ENCODE data around the gene SNX13. TPM values are rescaled to one million over a fixed set of nuclear protein-coding genes. Genes with fewer than 3 reads are reported as not detected.
"Not testable (repeated sequence)": the region's sequence is repeated elsewhere in the genome, so short reads cannot be mapped to it uniquely, and the experiment has no call there.

The SNX13 gene
- total and polyA plus RNA-seq, 8 donors = 36.1 to 51.4 (median 43.2) TPM

GRCh38 chr7:17910377-17910776, 29.9 kb downstream of the SNX13 start:
- DNase-seq (no peak), ATAC-seq (no peak)
- Histone ChIP-seq H3K36me3 (no peaks in the 10 kb centered on the region), H3K27ac (no peak overlapping the region), H3K4me3 (no peak overlapping the region), H3K4me1 (no peaks in the 10 kb centered on the region), H3K27me3 (no peaks in the 10 kb centered on the region), H3K9me3 (no peaks in the 10 kb centered on the region)
- intact Hi-C loops (cut with DNase I) = no loop called here
- no peak for TF ChIP-seq CTCF (IDR thresholded peaks at IDR 0.05)

DNA sequence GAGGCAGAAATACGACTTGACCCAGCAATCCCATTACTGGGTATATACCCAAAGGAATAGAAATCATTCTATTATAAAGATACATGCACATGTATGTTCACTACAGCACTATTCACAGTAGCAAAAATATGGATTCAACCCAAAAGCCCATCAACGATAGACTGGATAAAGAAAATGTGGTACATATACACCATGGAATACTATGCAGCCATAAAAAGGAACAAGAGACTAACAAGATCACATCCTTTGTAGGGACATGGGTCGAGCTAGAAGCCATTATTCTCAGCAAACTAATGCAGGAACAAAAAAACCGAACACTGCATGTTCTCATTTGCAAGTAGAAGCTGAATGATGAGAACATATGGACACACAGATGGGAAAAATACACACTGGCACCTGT, 31.0 kb downstream of the SNX13 start:
- H3K36me3 ChIP-seq; H3K9me3 ChIP-seq; H3K27ac ChIP-seq; H3K4me1 ChIP-seq; ATAC-seq; intact Hi-C loops (cut with DNase I); DNase-seq; H3K4me3 ChIP-seq; H3K27me3 ChIP-seq: not testable (repeated sequence)

DNA sequence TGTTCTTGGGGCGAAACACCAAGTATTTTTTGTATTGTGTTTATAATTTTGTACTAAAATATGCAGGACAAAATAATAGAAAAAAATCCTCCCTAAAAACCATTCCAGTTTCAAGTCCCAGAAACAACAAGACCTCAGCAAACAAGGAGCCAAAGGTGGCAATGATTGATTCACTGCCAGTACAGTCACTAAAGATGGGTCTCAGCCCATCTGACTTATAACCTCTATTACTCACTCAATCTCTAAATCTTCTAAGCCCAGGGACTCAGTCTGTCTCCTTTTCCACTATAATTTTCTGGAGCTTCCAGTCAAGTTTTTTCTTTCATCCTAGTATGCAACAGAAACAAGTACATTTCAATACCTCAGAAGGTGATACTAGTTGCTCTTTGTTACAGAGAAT, 33.3 kb downstream of the SNX13 start:
- TF ChIP-seq CTCF (IDR thresholded peaks at IDR 0.05) = no peak
- ATAC-seq (no peak), DNase-seq (no peak)
- Histone ChIP-seq H3K36me3 (no peaks in the 10 kb centered on the region), H3K4me3 (no peak overlapping the region), H3K4me1 (no peaks in the 10 kb centered on the region), H3K27ac (no peak overlapping the region), H3K27me3 (no peaks in the 10 kb centered on the region), H3K9me3 (no peaks in the 10 kb centered on the region)
- intact Hi-C loops (cut with DNase I) = no loop called here

- no peak for ATAC-seq
- intact Hi-C loops (cut with DNase I) = no loop called here
- Histone ChIP-seq H3K4me1 (no peaks in the 10 kb centered on the region), H3K36me3 (no peaks in the 10 kb centered on the region), H3K9me3 (no peaks in the 10 kb centered on the region), H3K27ac (no peak overlapping the region), H3K4me3 (no peak overlapping the region), H3K27me3 (no peaks in the 10 kb centered on the region)
- no peak for TF ChIP-seq CTCF (IDR thresholded peaks at IDR 0.05)
- DNase-seq = no peak
Measured at GRCh38 chr7:17903337-17903736, 37.0 kb downstream of the SNX13 start.

DNA sequence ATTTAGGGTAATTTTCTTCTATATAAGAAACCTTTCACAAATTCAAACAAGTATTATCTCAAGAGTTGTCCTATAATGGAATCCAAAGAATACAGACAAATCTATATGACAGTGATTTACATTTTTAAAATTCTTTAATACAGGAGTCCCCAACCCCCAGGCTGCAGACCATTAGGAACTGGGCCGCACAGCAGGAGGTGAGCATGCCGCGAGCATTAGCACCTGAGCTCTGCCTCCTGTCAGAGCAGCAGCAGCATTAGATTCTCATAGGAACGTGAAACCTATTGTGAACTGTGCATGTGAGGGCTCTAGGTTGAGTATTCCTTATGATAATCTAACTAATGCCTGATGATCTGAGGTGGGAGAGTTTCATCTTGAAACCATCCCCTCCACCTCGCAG, 37.7 kb downstream of the SNX13 start:
- H3K4me1 ChIP-seq = no peaks in the 10 kb centered on the region
- no peak overlapping the region for H3K27ac ChIP-seq
- TF ChIP-seq CTCF (IDR thresholded peaks at IDR 0.05) = no peak
- intact Hi-C loops (cut with DNase I) = no loop called here
- H3K36me3 ChIP-seq = no peaks in the 10 kb centered on the region
- H3K27me3 ChIP-seq = no peaks in the 10 kb centered on the region
- DNase-seq = peak in 1 of 4 donors; percentile 20
- H3K9me3 ChIP-seq = no peaks in the 10 kb centered on the region
- H3K4me3 ChIP-seq = no peak overlapping the region
- ATAC-seq = no peak

GRCh38 chr7:17900464-17900863, 39.8 kb downstream of the SNX13 start:
- H3K27ac ChIP-seq = no peak overlapping the region
- ATAC-seq (no peak), DNase-seq (peak in 1 of 4 donors; percentile 17)
- no peaks in the 10 kb centered on the region for H3K4me1 ChIP-seq
- intact Hi-C loops (cut with DNase I) = no loop called here
- TF ChIP-seq CTCF (IDR thresholded peaks at IDR 0.05) = no peak
- no peaks in the 10 kb centered on the region for H3K36me3 ChIP-seq
- H3K27me3 ChIP-seq = no peaks in the 10 kb centered on the region
- no peak overlapping the region for H3K4me3 ChIP-seq
- H3K9me3 ChIP-seq = no peaks in the 10 kb centered on the region

Data from left lung (tissue), 10 donors.